Fibroblast of skin of left biceps (primary cell): Measurements from ENCODE around the gene SMIM36.
"Not testable (repeated sequence)": the region's sequence is repeated elsewhere in the genome, so short reads cannot be mapped to it uniquely, and the experiment has no call there.

Source experiments
- DNase-seq, 2 experiments: peaks; one replicate each; pipeline ENCODE4 v3.0.0-alpha.2; 2013; ENCODE audit warnings: low read depth in 2 of 2

Gene SMIM36

DNA sequence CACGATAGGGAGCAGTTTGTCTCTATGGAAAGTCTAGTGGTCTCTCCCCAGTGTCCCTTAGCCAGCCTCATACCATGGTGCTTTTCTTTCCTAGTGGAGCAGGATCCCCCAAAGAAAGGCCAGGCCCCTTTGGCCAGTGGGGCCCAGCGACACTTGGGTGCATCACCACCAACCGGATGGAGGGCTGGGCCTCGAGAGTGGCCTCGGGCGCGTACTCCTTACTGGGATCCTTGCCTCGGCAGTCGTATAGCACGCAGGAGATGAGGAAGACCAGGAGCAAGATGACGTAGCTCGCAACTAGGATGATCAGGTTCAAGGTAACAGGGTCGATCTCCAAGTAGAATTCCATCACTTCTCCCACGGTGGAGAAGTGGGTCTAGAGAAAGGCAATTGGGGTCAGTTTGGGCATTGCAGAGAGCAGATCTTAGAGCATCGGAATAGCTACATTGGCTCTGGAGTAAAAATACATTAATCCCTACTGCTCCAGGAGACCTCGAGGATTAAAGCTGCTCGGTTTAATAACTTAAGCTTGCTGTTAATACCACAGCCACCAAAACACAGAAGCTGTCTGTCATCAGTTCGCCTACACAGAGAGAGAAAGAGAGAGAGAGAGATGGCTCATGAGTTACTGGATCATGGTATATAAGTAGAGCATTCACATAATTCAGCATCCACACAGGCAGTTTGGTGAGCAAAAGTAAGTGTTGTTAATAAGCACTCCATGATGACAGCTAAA lies at the start of gene SMIM36:
Gene SMIM36 (minus strand): TSS at position 467 of the 736 bp plus-strand sequence.
- DNase-seq: no peak

DNA sequence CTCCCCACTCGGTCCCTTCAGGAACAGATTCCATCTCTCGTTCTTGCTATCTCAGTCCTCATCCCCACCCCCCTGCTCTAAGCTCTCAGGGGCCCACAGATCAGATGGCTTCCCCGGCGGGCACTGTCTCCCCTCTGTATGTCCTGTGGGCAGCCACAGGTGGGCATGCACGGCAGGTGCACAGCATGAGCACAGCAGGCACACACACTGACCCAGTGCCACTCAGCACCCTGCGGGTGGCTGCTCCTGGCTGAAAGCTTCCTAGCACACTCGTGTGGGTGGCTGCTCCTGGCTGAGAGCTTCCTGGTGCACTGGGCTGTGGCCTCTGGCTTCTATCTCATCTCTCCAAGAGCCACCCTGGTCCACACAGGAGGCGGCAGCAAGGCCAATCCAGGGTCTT lies 44.5 kb upstream of the SMIM36 start:
- no peak for DNase-seq

DNA sequence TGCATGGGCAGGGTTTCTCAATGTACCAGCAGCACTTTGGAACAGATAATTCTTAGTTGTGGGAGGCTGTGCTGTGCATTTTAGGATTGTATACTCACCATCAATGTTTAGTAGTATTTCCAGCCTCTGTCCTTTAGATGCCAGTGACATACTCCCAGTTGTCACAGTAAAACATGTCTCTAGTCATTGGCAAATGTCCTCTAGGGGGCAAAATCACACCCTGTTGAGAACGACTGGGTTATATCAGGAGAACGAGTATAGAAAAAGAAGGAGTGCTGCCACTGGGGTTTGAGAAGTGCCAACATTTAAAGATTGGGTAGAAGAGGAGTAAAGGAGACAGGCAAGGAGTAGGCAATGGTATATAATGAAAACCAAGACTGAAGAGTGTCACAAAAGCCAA lies 37.9 kb upstream of the SMIM36 start:
- no peak for DNase-seq

DNA sequence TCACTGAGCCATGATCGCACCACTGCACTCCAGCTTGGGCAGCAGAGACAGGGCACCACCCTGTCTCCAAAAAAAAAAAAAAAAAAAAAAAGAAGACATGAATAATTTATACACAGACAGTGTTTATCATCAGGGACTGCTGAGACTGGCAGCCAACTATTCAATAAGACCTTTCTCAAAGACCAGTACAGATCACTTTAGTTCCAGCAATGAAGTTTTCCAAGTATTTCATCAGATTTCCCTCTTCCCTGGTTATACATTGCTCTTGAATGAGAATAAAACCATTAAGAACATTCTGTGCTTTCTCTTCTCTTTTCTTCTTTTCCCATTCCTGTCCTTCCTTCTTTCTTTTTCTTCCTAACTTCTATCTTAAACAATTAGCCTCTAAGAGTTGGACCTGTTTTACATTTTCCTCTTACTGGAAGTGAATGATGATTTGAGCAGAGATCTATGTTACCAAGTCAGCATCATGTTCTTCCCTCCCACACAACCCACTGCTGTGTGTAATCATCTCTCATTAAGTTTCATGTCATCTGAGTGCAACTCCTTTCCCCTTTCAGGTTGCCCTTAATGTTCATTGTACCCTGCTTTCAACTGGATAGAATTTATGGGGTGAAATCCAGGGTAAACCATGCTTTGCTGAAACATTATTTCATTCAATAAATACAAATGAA lies 35.9 kb upstream of the SMIM36 start:
- no peak for DNase-seq

DNA sequence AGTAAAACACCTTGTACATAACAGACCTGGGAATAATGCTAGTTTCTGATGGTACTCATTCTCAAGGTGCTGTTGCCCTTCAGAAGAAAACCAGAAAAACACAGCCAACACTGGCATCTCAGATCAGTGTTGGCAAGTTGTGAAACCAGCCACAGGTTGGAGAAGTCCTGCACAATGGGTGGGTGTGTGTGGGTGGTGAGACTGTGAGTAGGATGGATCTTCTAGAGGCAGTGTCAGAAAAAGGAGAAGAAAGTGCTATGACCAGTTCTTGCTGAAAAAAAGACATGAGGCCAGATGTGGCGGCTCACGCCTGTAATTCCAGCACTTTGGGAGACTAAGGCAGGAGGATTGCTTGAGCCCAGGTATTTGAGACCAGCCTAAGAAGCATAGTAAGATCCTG lies 35.2 kb upstream of the SMIM36 start:
- no peak for DNase-seq

DNA sequence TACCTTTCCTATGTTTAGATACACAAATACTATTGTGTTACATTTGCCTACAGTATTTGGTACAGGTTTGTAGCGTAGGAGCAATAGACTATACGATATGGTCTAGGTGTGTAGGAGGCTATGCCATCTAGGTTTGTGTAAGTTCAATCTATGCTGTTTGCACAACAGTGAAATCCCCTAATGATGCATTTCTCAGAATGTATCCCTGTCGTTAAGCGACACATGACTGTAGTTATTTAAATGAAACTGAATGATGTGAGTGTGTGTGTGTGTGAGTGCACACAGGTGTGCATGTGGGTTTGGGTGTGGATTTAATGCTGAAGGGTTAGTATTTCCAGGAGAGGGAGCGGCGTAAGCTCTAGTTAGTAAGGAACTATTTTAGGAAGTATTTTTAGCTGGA lies 34.6 kb upstream of the SMIM36 start:
- DNase-seq: no peak

DNA sequence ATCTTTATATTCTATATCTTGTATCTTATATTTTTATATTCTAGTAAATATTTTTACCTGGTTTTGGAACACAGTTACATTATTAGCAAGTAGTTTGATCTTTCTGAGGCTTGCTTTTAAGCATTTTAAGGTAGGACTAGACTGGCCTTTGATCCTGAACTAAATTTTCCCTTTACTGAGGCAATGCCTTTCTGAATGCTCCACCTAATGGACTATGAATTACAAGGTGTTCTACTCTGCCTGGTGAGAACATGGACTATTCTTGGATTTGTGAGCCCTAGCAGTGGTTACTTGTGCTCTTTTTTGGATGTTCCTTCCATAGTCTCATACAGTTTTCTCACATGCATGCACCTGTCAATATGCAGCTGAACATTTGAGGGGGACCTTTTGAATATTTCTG lies 32.5 kb upstream of the SMIM36 start:
- DNase-seq: no peak

DNA sequence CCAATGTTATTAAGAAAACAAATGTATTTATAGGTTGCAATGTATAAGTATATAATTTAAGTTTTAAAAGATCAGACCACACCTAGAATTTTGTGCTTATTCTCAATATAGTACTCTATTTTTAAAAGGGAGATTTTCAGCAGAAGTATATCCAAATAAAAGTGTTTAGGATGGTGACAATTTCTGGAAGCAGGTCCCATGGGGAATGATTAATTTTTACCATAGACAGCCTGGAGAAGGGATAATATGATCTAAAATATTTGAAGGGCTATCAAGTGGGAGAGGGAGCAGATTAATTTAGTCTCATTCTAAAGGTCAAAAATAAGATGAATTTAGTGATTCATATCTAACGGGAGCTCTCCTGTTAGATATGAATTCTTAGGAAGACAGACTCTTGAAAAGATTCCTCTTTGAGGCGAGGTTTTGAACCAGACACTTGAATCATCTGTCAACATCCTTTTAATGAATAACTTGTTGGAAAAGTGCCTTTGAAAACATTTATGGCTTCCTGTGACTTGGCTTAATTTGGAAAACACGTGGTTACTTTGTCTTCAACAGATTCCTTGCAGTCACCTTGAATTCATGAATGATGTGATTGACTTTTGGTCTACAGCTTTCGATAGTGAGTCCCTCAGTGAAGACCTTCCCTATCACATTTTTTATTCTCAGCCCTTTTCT lies 29.3 kb upstream of the SMIM36 start:
- peak; percentile 62 to 64 for DNase-seq

DNA sequence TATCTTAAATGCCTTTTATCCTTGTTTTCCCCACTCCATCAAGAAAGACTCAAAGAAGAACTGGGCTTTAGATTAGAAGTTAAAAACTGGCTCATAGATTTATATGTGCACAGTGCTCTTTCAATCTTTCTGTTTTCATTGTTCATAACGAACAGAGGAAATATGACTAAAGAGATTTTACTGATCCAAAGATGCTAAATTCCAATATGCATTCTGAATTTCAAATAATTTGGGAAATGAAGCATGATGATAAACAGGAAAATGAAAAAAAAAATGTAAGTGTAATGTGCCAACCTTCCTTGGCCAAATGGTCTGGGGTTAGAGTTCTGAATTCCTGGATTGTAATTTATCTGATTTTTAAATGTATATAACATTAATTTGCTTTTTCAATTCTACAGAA lies 25.0 kb upstream of the SMIM36 start:
- no peak for DNase-seq

DNA sequence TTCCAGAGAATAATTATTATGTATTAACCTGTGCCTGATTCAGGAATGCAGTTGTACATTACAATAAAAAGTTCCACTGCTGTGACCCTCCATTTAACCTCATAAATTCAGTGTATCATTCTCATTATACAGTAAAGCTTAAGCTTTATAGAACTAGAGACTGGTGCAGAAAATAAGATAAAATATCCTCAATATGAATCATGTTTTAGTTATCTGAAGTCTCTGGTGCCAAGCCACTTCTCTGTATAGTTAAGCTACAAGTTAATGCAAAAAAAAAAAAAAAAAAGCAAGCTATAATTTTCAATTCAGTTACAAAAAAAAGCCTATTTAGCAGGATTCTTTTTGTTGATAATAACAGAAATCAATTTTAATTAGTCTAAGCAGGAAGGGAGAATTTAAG lies 22.4 kb upstream of the SMIM36 start:
- peak in 1 of 2 experiments; percentile 9 for DNase-seq

DNA sequence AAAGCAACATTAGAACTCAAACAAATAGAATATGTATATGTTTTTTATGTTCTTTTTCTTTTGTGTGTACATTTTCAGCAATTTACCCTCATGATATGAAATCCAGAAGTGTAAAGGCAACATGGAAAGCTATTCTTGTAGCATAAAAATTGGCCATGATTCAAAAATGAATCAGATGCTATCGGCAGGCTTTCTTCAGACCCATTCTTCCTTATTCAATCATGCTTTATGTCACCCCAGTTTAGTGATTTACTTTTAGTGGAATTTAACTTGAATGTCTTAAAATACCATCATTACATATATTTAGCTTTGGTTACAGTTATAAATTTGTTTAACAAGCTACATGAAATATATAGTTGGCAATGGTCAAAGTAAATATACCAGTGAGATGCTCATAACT lies 21.4 kb upstream of the SMIM36 start:
- no peak for DNase-seq

DNA sequence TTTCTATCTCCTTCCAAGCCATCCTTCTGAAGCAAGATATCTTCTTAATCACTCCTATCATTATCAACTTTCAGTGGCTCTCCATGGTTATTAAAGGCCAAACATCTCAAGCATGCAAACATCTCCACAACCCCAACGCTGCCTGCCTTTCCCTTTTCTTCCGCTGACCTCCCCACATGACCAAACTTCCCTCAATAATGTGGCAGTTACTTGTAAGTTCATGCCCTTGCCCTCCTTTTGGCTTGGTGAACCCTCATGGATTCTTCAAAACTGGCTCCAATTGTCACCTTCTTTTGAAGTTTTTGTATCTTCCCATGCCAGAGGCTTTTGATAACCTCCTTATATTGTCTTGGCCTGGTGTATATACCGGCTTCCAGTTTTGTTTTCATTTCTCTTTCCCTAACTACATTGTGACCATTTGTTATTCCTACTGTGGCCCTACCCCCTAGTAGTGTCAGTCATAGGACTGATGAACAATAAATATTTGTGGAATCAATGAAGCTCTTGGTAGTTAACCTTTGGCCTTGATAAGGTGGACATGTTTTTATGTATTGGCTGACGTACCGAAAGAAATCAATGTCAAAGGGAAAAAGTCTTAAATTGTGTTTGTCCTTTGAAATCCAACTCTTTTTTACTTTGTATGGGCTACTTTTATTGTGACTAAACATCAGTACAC lies 19.9 kb upstream of the SMIM36 start:
- DNase-seq: no peak

DNA sequence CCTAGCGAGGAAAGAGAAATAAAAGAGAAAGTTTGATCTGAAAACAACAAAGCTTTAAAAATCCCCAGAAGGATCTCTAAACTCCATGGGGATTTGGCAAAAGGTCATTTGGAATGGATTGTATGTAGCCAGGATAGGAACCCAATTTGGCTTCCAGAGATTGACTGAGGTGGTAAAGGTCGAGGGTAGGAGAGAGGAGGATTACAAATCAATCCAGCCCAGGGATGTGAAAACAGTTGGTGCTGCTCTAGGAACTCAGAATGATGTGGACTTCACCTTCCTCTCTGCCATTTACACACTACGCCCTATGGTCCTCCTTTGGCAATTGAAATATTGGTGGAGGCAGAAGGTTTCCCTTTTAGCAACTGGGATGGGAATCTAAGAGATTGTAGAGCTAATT lies 18.8 kb upstream of the SMIM36 start:
- DNase-seq: no peak

DNA sequence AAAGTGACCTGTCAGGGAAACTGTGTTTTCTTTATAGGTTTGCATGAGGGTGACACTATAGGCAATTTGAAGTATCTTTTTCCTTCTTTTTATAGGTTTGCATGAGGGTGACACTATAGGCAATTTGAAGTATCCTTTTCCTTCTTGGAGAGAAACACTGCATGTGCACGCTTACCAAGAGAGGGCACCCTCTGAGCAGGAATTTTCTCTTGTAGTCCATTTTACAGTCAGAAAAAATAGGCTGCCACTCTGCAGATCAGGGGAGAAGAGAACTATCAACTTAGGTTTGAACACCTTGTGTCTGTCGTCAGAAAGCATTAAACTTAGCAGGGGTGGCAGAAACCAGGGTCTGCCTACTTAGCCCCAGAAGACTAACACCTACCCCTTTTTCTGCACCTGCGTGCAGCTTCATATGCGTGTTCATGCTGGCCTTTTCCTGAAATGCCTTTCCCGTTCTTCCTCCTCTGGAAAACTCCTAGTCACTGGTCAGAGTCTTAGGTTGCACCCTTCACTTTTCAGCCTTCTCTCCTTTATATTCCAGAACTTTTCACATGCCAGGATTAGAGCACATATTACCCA lies 16.4 kb upstream of the SMIM36 start:
- peak in 1 of 2 experiments; percentile 42 for DNase-seq

DNA sequence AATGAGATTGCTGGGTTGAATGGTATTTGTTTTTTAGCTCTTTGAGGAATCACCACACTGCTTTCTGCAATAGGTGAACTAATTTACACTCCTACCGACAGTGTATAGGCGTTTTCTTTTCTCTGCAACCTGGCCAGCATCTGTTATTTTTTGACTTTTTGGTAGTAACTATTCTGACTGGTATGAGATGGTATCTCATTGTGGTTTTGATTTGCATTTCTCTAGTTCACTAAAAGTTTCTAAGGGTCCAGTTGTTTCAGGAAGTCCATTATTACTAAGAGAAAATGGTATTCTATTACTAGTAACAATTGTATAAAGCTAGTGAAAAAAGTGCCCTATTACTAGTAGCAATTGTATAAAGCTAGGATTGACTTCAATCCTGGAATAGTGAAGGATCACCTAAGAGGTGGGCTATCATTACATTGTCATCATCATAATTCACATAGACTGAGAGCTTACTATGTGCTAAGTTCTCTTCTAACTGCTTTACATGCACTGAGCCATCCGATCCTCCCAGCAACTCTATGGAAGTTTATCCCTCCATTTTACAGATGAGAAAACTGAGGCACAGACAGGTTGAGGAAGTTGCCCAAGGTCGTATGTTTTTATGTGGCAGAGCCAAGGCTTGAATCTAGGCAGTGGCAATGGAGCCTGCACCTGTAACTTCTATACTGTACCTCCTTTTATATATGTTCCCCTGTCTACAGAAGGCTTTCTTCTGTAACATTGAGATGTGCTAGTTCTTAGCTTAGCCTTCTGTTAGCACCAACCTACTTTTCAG lies 13.4 kb upstream of the SMIM36 start:
- DNase-seq: no peak

DNA sequence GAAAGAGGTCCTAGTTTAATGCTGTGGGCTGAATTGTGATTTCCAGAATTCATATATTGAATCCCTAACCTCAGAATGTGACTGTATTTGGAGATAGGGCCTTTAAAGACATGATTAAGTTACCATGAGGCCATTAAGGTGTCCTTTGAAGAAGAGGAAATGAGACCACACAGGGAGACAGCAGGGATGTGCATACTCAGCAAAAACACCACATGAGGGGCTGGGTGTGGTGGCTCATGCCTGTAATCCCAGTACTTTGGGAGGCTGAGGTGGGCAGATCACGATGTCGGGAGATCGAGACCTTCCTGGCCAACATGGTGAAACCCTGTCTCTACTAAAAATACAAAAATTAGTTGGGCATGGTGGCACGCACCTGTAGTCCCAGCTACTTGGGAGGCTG lies 11.8 kb upstream of the SMIM36 start:
- DNase-seq: not testable (repeated sequence)

DNA sequence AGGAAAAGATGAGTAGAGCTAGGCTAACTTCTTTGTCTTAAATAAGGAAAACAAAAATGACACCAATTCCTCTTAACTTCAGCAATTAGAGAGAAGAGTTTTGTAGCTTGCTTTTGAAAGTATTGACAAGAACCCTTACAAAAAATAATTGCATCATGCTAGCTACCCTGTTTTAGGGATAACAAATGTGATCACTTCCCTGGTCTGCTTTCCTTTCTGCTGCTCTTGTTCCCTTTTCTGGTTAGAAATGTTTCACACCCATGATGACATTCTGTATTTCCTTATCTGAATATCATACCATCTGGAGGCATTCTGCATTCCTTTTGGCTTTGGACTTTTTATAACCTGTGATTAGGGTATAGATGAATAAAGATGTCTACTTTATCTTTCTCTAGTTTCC lies 9.9 kb upstream of the SMIM36 start:
- DNase-seq: no peak

DNA sequence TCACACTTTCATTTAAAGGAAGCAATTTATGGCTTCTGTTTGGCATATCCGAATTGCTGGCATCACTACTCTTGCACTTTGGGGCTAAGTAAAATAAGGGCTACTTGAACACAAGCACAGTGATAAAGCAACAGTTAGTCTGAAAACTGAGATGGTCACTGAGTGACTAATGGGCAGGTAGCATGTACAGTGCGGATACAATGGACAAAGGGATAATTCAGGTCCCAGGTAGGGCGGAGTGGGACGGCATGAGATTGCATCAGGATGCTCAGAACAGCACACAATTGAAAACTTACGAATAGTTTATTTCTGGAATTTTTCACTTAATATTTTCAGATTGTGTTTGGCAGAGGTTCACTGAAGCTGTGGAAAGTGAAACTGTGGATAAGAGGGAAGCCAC lies 9.2 kb upstream of the SMIM36 start:
- no peak for DNase-seq

DNA sequence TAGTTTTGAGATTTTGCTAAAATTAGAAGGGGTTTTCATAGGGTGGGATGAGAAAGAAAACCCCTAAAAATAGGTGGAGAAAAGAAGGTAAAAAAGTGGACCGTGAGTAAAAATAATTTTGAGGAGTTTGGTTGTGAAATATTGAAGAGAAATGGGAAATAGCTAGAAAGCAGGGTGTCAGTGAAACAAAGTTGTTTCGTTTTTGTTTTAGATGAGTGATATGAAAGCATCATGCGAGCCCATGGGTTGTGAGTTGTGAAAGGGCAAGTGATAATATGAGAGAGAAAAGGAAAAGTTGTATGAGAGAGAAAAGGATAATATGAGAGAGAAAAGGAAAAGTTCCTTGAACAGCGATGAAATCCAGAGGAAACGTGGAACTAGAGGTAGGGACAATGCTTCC lies 7.3 kb upstream of the SMIM36 start:
- DNase-seq: no peak

DNA sequence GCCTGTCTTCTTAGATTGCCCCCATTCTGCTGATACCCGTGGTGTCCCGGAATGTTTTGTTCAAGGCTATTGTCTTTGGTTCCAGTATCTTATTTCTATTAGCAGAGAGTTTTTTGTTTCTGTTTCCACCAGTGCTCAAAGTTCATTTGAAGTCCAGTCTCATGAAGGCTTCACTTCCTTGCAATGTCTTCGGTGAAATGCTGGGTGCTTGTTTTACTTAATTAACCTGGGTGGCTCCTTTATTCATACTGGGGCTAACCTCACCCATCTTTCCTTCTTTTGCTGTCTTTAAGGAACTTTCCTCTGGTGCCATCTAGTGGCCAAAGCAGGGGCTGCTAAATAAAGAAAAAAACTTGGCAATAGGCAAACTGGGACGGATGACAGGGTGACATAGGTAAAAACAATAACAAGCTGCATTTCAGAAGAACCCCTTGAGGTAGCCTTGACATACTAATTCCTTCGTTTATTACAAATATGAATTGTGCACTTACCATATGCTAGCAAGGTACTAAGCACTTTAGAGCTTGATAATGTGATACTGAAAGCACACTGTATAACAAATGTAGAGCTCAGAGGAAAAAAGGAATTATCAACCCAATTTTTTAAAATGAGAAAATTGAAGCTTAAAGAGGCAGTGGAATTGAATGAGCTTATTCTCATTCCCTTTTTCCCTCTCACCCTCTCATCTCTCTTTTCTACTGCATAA lies 2.8 kb upstream of the SMIM36 start:
- peak in 1 of 2 experiments; percentile 26 for DNase-seq

DNA sequence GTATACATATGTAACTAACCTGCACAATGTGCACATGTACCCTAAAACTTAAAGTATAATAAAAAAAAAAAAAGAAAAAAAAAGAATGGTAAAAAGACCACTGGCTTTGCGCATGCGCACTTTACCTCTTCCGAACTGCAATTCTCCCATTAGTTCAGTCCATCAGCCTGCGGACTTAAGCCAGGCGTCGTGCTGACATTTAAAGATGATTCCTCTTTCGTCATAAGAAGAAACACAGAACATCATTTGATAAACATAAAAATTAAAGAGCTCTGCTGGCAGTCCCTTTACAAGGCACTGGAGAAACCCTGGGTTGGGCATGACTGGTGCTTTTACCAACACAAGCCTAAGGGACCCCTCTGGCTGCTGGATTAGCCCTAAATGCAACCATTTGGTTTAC lies 3.6 kb downstream of the SMIM36 start:
- DNase-seq: not testable (repeated sequence)
